Camera-type eye (tissue), 1 donor: Measurements from ENCODE around the gene NANOS2. TPM values are rescaled to one million over a fixed set of nuclear protein-coding genes. Genes with fewer than 3 reads are reported as not detected.

Experiments used
- total RNA-seq: library from RNA; depleted of rRNA; stranded (reverse); fragments of >200 nt; gene quantifications from one replicate; pipeline ENCODE4 v1.2.3, GENCODE V29; 2014

The NANOS2 gene
- total RNA-seq: not detected

DNA sequence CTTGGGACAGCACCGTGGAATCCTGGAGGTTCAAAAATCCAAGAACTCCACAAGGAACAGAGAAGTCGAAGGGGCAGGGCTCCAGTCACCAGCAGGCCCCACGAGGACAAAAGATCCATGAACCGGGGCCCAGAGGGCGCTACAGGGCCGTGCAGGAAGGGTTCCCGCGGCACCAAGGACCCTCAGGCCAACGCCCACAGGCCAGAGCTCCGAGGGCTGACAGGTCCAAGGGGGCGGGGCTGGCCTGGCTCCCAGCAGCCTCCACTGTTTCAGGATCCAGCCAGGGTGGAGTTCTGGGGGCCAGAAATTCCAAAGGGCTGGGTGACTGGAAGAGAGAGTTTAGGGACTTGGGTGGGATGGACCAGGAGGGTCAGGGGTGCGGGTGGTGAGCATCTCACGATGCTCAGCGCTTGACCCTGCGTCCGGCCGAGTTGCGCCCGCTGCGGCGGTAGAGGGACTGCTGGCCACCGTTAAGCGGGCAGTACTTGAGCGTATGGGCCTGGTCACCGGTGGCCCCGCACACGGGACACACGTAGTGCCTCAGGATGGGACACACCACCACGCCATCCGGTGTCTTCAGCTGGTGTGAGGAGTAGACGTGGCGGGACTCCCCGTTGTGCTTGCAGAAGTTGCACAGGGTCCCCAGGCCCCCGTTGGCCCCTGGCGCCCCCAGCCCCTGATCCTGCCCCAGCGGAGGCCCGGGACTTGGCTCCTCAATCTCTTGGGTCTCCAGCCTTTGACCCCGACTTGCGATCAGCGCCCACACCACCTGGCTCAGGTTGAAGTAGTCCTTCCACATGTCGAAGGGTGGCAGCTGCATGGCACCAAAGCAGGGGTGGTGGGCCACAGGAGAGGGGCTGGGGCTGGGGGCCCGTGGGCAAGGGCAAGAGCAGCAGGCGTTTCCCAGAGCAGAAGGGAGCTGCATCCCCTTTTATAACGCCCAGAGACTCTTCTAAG is at the start of gene NANOS2:
TSS of gene NANOS2 (minus strand) at position 905 of the 957 bp plus-strand sequence. CDS start at position 820, 85 bp downstream.

DNA sequence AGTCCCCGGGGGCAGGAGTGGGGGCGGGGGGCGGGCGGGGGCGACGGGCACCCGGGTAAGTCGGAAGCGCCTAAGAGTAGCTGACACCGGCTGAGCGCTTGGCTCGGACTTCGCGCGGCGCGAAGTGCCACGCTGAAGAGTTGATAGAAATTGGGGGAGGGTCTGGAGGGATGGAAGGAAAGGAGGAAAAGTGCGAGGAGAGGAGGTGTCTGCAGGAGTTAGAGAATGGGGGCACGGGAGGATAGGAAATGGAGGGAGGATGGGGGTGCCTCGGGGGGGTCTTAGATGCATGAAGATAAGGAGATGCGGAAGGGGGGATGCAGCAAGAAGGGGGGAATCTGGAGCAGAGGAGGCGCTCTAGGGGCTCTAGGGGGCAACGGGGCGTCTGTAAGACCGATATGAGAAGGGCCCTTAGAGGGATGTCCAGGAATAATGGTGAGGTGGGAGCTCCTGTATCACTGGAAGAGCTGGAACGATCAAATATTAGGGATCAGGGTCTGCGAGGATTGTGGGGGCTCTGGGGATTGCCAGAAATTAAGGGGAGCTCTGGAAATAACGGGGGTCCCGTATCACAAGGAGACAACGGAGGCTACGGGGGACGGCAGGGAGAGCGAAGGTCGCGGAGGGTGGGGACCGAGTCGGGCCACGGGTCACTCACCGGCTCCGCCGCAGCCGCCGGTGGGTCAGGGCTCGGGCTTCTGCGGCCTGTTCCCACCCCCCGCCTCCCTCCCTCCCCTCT is 12.5 kb downstream of the NANOS2 start, which contains the start of gene MYPOP:
TSS of gene MYPOP (minus strand) at position 702 of the 739 bp plus-strand sequence. CDS start 840 bp downstream, outside the sequence.

DNA sequence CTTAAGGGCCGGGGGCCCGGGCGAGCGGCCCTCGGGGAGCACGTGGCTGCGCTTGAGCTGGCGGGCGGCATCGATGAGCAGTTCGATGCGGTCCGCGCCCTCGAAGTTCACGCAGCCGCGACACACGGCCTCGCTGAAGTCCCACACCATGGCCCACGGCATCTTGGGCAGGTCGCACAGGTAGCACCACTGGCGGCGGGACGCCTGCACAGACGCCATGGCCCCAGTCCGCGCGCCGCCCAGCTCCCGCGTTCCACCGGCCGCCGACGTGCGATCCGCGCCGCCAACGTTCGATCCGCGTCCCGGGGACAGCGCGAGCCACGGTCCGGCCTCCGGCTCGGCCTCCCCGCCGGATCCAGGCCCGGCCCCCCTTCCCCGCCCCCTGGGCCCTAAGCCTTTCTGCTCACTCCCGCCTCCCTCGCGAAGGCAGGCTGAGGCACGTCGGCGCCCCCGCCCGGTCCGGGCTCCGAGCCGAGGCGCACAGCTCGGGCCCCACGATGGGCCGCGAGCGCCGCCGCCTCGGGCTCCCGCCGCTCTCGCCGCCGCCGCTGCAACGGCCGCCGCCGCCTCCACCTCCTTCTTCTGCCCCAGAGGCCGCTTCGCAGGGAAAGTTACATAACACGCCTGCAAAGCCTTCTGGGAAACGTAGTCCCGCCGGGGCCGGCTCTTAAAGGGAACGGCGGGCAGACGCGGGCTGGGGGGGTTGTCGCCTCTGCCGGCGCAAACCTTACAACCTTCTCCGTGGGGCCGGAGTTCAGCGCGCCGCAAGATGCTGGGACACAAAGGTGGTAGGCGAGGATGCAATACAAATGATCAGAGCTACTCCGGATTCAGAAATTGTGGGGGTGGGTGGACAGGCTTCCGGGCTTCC is 28.8 kb downstream of the NANOS2 start, which contains the start of gene IRF2BP1:
TSS of gene IRF2BP1 (minus strand) at position 586 of the 871 bp plus-strand sequence. CDS start at position 219, 367 bp downstream.

DNA sequence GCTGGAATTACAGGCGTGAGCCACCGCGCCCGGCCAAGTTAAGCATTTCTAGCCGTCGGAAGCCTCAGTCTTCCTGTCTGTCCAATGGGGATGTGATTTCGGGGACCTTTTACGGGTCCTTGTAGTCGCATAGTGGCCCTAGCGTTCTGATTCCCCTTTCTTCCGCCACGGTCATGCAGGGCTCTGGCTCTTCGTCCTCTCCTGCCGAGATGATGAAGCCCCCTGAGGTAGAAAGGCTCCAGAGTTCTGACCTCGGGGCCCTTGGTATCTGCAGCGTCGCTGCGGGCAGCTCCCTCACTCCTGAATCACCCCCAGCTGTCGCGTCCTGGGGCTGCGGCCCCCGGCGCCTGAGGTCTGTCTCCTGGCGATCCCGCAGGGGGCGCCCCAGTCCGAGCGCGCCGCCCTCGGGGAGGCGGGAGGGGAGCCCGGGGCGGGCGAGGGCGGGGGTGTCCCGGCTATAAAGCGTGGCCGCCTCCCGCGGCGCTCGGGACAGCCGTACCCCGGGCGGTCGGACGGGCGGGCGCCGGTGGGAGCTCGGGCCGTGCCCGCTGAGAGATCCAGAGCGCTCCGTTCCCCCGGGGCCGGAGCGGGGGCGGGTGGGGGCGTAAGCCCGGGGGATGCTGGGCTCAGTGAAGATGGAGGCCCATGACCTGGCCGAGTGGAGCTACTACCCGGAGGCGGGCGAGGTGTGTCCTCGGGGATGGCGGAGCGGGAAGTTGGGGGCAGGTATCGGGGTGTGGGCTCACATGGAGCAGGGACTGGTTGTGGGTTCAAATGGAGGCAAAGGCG is 50.5 kb downstream of the NANOS2 start, which contains the start of gene FOXA3:
TSS of gene FOXA3 (plus strand) at position 487 of the 789 bp plus-strand sequence. CDS start at position 618, 131 bp downstream.

Other genes starting within 250 kb of the NANOS2 start
- 0.11 TPM for gene GIPR, start 246.6 kb downstream of the NANOS2 start, total RNA-seq
- 71.1 TPM for gene SNRPD2, start 222.8 kb downstream of the NANOS2 start, total RNA-seq
- 8.2 TPM for gene QPCTL, start 222.1 kb downstream of the NANOS2 start, total RNA-seq
- 12.4 TPM for gene FBXO46, start 183.9 kb downstream of the NANOS2 start, total RNA-seq
- not detected for gene MEIOSIN, start 181.3 kb downstream of the NANOS2 start, total RNA-seq
- 14.7 TPM for gene SIX5, start 145.5 kb downstream of the NANOS2 start, total RNA-seq
- gene DMPK, start 132.3 kb downstream of the NANOS2 start, total RNA-seq: 61.5 TPM
- gene DMWD, start 121.9 kb downstream of the NANOS2 start, total RNA-seq: 49.6 TPM
- 0.22 TPM for gene RSPH6A, start 99.5 kb downstream of the NANOS2 start, total RNA-seq
- 49.0 TPM for gene SYMPK, start 51.6 kb downstream of the NANOS2 start, total RNA-seq
- not detected for gene FOXA3, start 50.5 kb downstream of the NANOS2 start, total RNA-seq
- 39.5 TPM for gene IRF2BP1, start 28.6 kb downstream of the NANOS2 start, total RNA-seq
- gene MYPOP, start 12.2 kb downstream of the NANOS2 start, total RNA-seq: 3.2 TPM
- gene NOVA2, start 59.1 kb upstream of the NANOS2 start, total RNA-seq: 10.1 TPM
- gene CCDC61, start 80.7 kb upstream of the NANOS2 start, total RNA-seq: 10.3 TPM
- gene PGLYRP1, start 108.3 kb upstream of the NANOS2 start, total RNA-seq: 0.93 TPM
- gene IGFL4, start 126.2 kb upstream of the NANOS2 start, total RNA-seq: 0.77 TPM
- not detected for gene IGFL3, start 209.9 kb upstream of the NANOS2 start, total RNA-seq
- not detected for gene IGFL2, start 233.5 kb upstream of the NANOS2 start, total RNA-seq